ENCODE measurements around the gene KRT36.

Gene KRT36

GRCh38 chr17:41510251-41511065 lies 20.7 kb upstream of the KRT36 start:
- DNase-seq (ENCODE audit: low read depth): no peak
- H3K4me3 ChIP-seq (ENCODE audit: low read length): no peak overlapping the region
- TF ChIP-seq CTCF (conservative IDR thresholded peaks at IDR 0.05; ENCODE audit: low read depth, low read length): no peak

- no peak for DNase-seq (ENCODE audit: low read depth)
- no peak for TF ChIP-seq CTCF (conservative IDR thresholded peaks at IDR 0.05; ENCODE audit: low read depth, low read length)
- H3K4me3 ChIP-seq (ENCODE audit: low read length): no peak overlapping the region
Observed at GRCh38 chr17:41507315-41507880, 17.7 kb upstream of the KRT36 start.

- TF ChIP-seq CTCF (conservative IDR thresholded peaks at IDR 0.05; ENCODE audit: low read depth, low read length): no peak
Observed at GRCh38 chr17:41505809-41506767, 16.4 kb upstream of the KRT36 start.

GRCh38 chr17:41505007-41505808 lies 15.5 kb upstream of the KRT36 start, which contains the start of gene KRT13:
KRT13 (minus strand) TSS chr17:41505612; CDS start chr17:41505550, 62 bp downstream.
- H3K4me3 ChIP-seq (ENCODE audit: low read length): no peak within 1 kb of the TSS
- TF ChIP-seq CTCF (conservative IDR thresholded peaks at IDR 0.05; ENCODE audit: low read depth, low read length): no peak
- DNase-seq (ENCODE audit: low read depth): no peak

More at GRCh38 chr17:41505809-41506767, 16.4 kb upstream of the KRT36 start:
- no peak for DNase-seq (ENCODE audit: low read depth)
- no peak overlapping the region for H3K4me3 ChIP-seq (ENCODE audit: low read length)

GRCh38 chr17:41504246-41504977 lies 14.7 kb upstream of the KRT36 start:
- no peak for DNase-seq (ENCODE audit: low read depth)
- TF ChIP-seq CTCF (conservative IDR thresholded peaks at IDR 0.05; ENCODE audit: low read depth, low read length): no peak
- no peak overlapping the region for H3K4me3 ChIP-seq (ENCODE audit: low read length)

GRCh38 chr17:41503202-41503601 lies 13.5 kb upstream of the KRT36 start:
- TF ChIP-seq CTCF (conservative IDR thresholded peaks at IDR 0.05; ENCODE audit: low read depth, low read length): no peak
- no peak overlapping the region for H3K4me3 ChIP-seq (ENCODE audit: low read length)

More at GRCh38 chr17:41503202-41503601, 13.5 kb upstream of the KRT36 start:
- DNase-seq (ENCODE audit: low read depth): no peak

All from retinal pigment epithelial cell (primary cell).